IMR-90 (cell line): ENCODE measurements around the gene DESI2.

Source experiments
- BHLHE40 ChIP-seq: fragments of 150-350 bp; IDR thresholded peaks from 2 replicates; pipeline ENCODE4 v1.6.1; 2016; ENCODE audit warnings: mild to moderate bottlenecking, low read depth, low read length
- CEBPB ChIP-seq: IDR thresholded peaks from 2 replicates; pipeline ENCODE4 v1.6.1; 2012; ENCODE audit warnings: low read depth, low read length, improper control_type of control experiment
- MAFK ChIP-seq: IDR thresholded peaks from 2 replicates; pipeline ENCODE4 v1.6.1; 2012; ENCODE audit warnings: low read depth, low read length, improper control_type of control experiment
- MAZ ChIP-seq: IDR thresholded peaks from 2 replicates; pipeline ENCODE4 v1.6.1; 2012; ENCODE audit warnings: low read depth, mild to moderate bottlenecking, low read length, improper control_type of control experiment, moderate library complexity, borderline replicate concordance
- MXI1 ChIP-seq: IDR thresholded peaks from 2 replicates; pipeline ENCODE4 v1.6.1; 2012; ENCODE audit warnings: low read depth, mild to moderate bottlenecking, low read length, moderate library complexity, borderline replicate concordance
- POLR2A ChIP-seq: IDR thresholded peaks from 2 replicates; pipeline ENCODE4 v1.6.1; 2012; ENCODE audit warnings: mild to moderate bottlenecking, low read depth, low read length
- RAD21 ChIP-seq: IDR thresholded peaks from 2 replicates; pipeline ENCODE4 v1.6.1; 2012; ENCODE audit warnings: low read length, improper control_type of control experiment
- RCOR1 ChIP-seq: IDR thresholded peaks from 2 replicates; pipeline ENCODE4 v1.6.1; 2012; ENCODE audit warnings: mild to moderate bottlenecking, low read length, improper control_type of control experiment; ENCODE audit not compliant: insufficient replicate concordance
- SMC3 ChIP-seq: fragments of 150-350 bp; IDR thresholded peaks from 2 replicates; pipeline ENCODE4 v1.6.1; 2016; ENCODE audit warnings: low read depth, mild to moderate bottlenecking, antibody characterized with exemption, low read length, moderate library complexity
- USF2 ChIP-seq: fragments of 150-350 bp; IDR thresholded peaks from 2 replicates; pipeline ENCODE4 v1.6.1; 2017; ENCODE audit warnings: mild to moderate bottlenecking, antibody characterized with exemption, low read length, low read depth
- TF ChIP-seq, protein P1 (sequence below): conservative IDR thresholded peaks from 2 replicates; pipeline ENCODE4 v1.5.1; 2012; ENCODE audit warnings: mild to moderate bottlenecking, low read depth, low read length, improper control_type of control experiment
- TF ChIP-seq, protein P2 (sequence below): fragments of 150-350 bp; IDR thresholded peaks from 2 replicates; pipeline ENCODE4 v1.6.1; 2016; ENCODE audit warnings: low read depth, mild to moderate bottlenecking, low read length, moderate library complexity, borderline replicate concordance

DNA sequence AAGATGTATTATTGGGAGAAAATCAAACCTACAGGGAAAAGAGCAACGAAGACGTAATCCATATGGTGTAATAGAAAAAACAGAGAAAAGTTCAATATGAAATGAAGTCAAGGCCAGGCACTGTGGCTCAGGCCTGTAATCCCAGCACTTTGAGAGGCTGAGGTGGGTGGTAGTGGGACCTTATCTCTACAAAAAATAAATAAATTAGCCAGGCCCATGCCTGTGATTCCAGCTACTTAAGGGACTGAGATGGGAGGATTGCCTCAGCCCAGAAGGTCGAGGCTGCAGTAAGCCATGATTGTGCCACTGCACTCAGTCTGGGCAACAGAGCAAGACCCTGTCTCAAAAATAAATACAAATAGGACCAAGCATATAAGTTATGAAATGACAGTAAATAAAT, 11.4 kb downstream of the DESI2 start:
- TF ChIP-seq, protein P1, sequence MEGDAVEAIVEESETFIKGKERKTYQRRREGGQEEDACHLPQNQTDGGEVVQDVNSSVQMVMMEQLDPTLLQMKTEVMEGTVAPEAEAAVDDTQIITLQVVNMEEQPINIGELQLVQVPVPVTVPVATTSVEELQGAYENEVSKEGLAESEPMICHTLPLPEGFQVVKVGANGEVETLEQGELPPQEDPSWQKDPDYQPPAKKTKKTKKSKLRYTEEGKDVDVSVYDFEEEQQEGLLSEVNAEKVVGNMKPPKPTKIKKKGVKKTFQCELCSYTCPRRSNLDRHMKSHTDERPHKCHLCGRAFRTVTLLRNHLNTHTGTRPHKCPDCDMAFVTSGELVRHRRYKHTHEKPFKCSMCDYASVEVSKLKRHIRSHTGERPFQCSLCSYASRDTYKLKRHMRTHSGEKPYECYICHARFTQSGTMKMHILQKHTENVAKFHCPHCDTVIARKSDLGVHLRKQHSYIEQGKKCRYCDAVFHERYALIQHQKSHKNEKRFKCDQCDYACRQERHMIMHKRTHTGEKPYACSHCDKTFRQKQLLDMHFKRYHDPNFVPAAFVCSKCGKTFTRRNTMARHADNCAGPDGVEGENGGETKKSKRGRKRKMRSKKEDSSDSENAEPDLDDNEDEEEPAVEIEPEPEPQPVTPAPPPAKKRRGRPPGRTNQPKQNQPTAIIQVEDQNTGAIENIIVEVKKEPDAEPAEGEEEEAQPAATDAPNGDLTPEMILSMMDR: no peak
- no peak for TF ChIP-seq MAFK
- TF ChIP-seq POLR2A: no peak
- no peak for TF ChIP-seq MXI1
- TF ChIP-seq, protein P2, sequence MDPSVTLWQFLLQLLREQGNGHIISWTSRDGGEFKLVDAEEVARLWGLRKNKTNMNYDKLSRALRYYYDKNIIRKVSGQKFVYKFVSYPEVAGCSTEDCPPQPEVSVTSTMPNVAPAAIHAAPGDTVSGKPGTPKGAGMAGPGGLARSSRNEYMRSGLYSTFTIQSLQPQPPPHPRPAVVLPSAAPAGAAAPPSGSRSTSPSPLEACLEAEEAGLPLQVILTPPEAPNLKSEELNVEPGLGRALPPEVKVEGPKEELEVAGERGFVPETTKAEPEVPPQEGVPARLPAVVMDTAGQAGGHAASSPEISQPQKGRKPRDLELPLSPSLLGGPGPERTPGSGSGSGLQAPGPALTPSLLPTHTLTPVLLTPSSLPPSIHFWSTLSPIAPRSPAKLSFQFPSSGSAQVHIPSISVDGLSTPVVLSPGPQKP: no peak
- TF ChIP-seq CEBPB: no peak
- TF ChIP-seq SMC3: no peak
- TF ChIP-seq RAD21: no peak
- TF ChIP-seq BHLHE40: no peak
- no peak for TF ChIP-seq MAZ
- TF ChIP-seq RCOR1: no peak
- no peak for TF ChIP-seq USF2
